Spleen (tissue), 11 donors: Measurements from ENCODE around the gene ESF1. TPM values are rescaled to one million over a fixed set of nuclear protein-coding genes. Genes with fewer than 3 reads are reported as not detected.

Experiments used
- DNase-seq: peaks from one replicate; pipeline ENCODE4 v3.0.0-alpha.2; 2020
- H3K27ac ChIP-seq, 8 donors: fragments of 200-600 bp; sonication (generic) in 7 of 8; 1 replicate in 4 of 8; 2 replicates in 4 of 8; pipeline versions ENCODE4 v1.5.0 to v1.8.0; 2016 to 2021; ENCODE audit warnings: inconsistent platforms in 4 of 8, mild to moderate bottlenecking in 4 of 8, moderate library complexity in 1 of 8
- H3K27me3 ChIP-seq, 7 donors: fragments of 200-600 bp; sonication (generic) in 6 of 7; replicated peaks in 1 of 7; 1 replicate in 4 of 7; 2 replicates in 3 of 7; pipeline versions ENCODE4 v1.5.0 to v1.8.0; 2016 to 2021; ENCODE audit warnings: inconsistent platforms in 3 of 7, mild to moderate bottlenecking in 1 of 7
- H3K36me3 ChIP-seq, 6 donors: fragments of 200-600 bp; sonication (generic) in 5 of 6; 1 replicate in 4 of 6; 2 replicates in 2 of 6; pipeline versions ENCODE4 v1.5.0 to v1.8.0; 2016 to 2021; ENCODE audit warnings: inconsistent platforms in 2 of 6
- H3K4me1 ChIP-seq, 6 donors: fragments of 200-600 bp; sonication (generic) in 5 of 6; 1 replicate in 3 of 6; 2 replicates in 3 of 6; pipeline versions ENCODE4 v1.5.0 to v1.8.0; 2016 to 2021; ENCODE audit warnings: inconsistent platforms in 3 of 6
- H3K4me3 ChIP-seq, 8 donors: fragments of 200-600 bp; sonication (generic) in 7 of 8; 1 replicate in 4 of 8; 2 replicates in 4 of 8; pipeline versions ENCODE4 v1.5.0 to v1.8.0; 2016 to 2021; ENCODE audit warnings: inconsistent platforms in 4 of 8, mild to moderate bottlenecking in 4 of 8, moderate library complexity in 2 of 8
- H3K9me3 ChIP-seq, 8 donors: fragments of 200-600 bp; sonication (generic) in 7 of 8; 1 replicate in 4 of 8; 2 replicates in 4 of 8; pipeline versions ENCODE4 v1.5.0 to v1.8.0; 2016 to 2021; ENCODE audit warnings: inconsistent platforms in 4 of 8
- POLR2A ChIP-seq, 3 donors: fragments of 450-650 bp; IDR thresholded peaks; one replicate each; pipeline ENCODE4 v1.5.1; 2017; ENCODE audit warnings: antibody characterized with exemption in 3 of 3, mild to moderate bottlenecking in 1 of 3
- POLR2AphosphoS5 ChIP-seq, 3 donors: sonication (generic); formaldehyde crosslinking; IDR thresholded peaks; one replicate each; pipeline ENCODE4 v1.5.1; 2017; ENCODE audit warnings: antibody characterized with exemption in 3 of 3
- WGBS, 5 donors: extraction: QIAGEN DNeasy Blood & Tissue Kit in 3 of 5; methylation state at CpG; one replicate each; pipeline versions ENCODE4 v1.1.5 to v1.1.7; 2013 to 2018; 5-methylcytosine and 5-hydroxymethylcytosine counted together
- intact Hi-C: fragments of 100-400 bp; cut with DNase I; formaldehyde crosslinking; loops from one replicate; pipeline ENCODE4 v1.15.0; 2023; ENCODE audit warnings: low total_unique reads
- polyA plus RNA-seq, 3 donors: library from polyadenylated mRNA; stranded (reverse); fragments of 200-250 nt; gene quantifications; one replicate each; pipeline ENCODE4 v1.2.1, GENCODE V29; 2013
- total RNA-seq, 7 donors: library from RNA; depleted of rRNA in 3 of 7; stranded (reverse); fragments of >200 nt in 3 of 7; fragmentation: NEBNext Ultra II Directional in 4 of 7; extraction: Animal tissue kit (Norgen Biotek cat#: 25700) in 4 of 7; gene quantifications; one replicate each; pipeline versions ENCODE4 v1.1.0 to v1.2.1, GENCODE V29; 2016 to 2021
- TF ChIP-seq, protein P1 (sequence below), 11 experiments: fragments of 200-600 bp in 7 of 11; fragments of 450-650 bp in 4 of 11; sonication (generic) in 4 of 11; IDR thresholded peaks in 8 of 11; conservative IDR thresholded peaks in 3 of 11; 1 replicate in 7 of 11; 2 replicates in 4 of 11; pipeline versions ENCODE4 v1.4.0 to v1.8.0; 2016 to 2021; ENCODE audit warnings: antibody characterized with exemption in 11 of 11, inconsistent platforms in 4 of 11, mild to moderate bottlenecking in 1 of 11
- donor health status: healthy with polysubstance abuse.
- donor health status: DM: no; HTN: no; CAD: no; lungs with moderate emphysema.
- donor health status: DM: no; HTN: no; CAD: no.
- donor health status: Bipolar disorder and iron deficiency.
- donor health status: healthy.
- donor health status: DM: no; HTN: no; CAD: no.
- donor health status: DM: yes; HTN: yes; CAD: no.

Gene ESF1
- total and polyA plus RNA-seq, 10 donors, result 6.9 to 15.6 (median 13.1) TPM

DNA sequence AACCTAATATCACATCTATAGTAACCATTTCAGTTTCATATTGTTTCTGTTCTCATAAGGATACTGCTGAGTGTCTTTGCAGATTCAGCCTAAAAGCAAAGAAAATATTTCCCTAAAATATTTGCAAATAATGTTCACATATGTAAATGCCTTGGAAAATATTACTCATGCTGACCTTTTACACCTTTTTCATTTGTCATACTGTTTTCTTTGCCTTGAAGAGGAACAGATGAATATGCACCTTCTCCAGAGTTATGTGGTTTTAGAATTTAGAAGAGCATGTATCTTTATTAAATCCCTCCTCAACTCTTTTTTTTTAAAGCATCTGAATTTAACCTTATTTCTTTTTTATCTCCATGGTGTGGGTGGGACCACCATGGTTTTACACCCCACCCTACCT, 32.6 kb upstream of the ESF1 start:
- no peak overlapping the region for H3K27ac ChIP-seq
- no peak for DNase-seq
- peaks cover 4 to 72% (median 60%) of the 10 kb centered on the region in 6 donors for H3K36me3 ChIP-seq
- TF ChIP-seq POLR2A (IDR thresholded peaks at IDR 0.05), result no peak
- TF ChIP-seq POLR2AphosphoS5 (IDR thresholded peaks at IDR 0.05), result no peak
- TF ChIP-seq, protein P1, sequence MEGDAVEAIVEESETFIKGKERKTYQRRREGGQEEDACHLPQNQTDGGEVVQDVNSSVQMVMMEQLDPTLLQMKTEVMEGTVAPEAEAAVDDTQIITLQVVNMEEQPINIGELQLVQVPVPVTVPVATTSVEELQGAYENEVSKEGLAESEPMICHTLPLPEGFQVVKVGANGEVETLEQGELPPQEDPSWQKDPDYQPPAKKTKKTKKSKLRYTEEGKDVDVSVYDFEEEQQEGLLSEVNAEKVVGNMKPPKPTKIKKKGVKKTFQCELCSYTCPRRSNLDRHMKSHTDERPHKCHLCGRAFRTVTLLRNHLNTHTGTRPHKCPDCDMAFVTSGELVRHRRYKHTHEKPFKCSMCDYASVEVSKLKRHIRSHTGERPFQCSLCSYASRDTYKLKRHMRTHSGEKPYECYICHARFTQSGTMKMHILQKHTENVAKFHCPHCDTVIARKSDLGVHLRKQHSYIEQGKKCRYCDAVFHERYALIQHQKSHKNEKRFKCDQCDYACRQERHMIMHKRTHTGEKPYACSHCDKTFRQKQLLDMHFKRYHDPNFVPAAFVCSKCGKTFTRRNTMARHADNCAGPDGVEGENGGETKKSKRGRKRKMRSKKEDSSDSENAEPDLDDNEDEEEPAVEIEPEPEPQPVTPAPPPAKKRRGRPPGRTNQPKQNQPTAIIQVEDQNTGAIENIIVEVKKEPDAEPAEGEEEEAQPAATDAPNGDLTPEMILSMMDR (IDR thresholded peaks at IDR 0.05 in 8 of 11, conservative IDR thresholded peaks at IDR 0.05 in 3 of 11), result no peak
- H3K4me1 ChIP-seq, result no peaks in the 10 kb centered on the region
- H3K9me3 ChIP-seq, result peaks cover 0 to 4% (median 0%) of the 10 kb centered on the region in 8 donors
- H3K27me3 ChIP-seq, result no peaks in the 10 kb centered on the region
- intact Hi-C loops, result loop anchor here (5.0 kb wide), 1 partner anchor 240 kb away; no protein-coding TSS in a partner anchor
- H3K4me3 ChIP-seq, result no peak overlapping the region

GRCh38 chr20:13816757-13817156, 32.0 kb upstream of the ESF1 start:
- intact Hi-C loops, result loop anchor here (5.0 kb wide), 1 partner anchor 241 kb away; no protein-coding TSS in a partner anchor
- Histone ChIP-seq H3K4me3 (no peak overlapping the region), H3K27ac (no peak overlapping the region), H3K9me3 (peaks cover 0 to 4% (median 0%) of the 10 kb centered on the region in 8 donors), H3K27me3 (no peaks in the 10 kb centered on the region), H3K4me1 (no peaks in the 10 kb centered on the region), H3K36me3 (peaks cover 4 to 78% (median 65%) of the 10 kb centered on the region in 6 donors)
- TF ChIP-seq POLR2A (IDR thresholded peaks at IDR 0.05), result no peak
- TF ChIP-seq POLR2AphosphoS5 (IDR thresholded peaks at IDR 0.05), result no peak
- TF ChIP-seq, protein P1 (IDR thresholded peaks at IDR 0.05 in 8 of 11, conservative IDR thresholded peaks at IDR 0.05 in 3 of 11), result no peak
- DNase-seq, result no peak
- 87 to 92% (median 90%) methylated on average over 3 of the region's 3 CpGs for WGBS, 5 donors

GRCh38 chr20:13814672-13815071, 30.0 kb upstream of the ESF1 start:
- DNase-seq, result no peak
- no peak overlapping the region for H3K4me3 ChIP-seq
- H3K4me1 ChIP-seq, result no peaks in the 10 kb centered on the region
- no peaks in the 10 kb centered on the region for H3K27me3 ChIP-seq
- intact Hi-C loops, result loop anchor here (5.0 kb wide), 1 partner anchor 243 kb away; no protein-coding TSS in a partner anchor
- TF ChIP-seq POLR2A (IDR thresholded peaks at IDR 0.05), result no peak
- TF ChIP-seq, protein P1 (IDR thresholded peaks at IDR 0.05 in 8 of 11, conservative IDR thresholded peaks at IDR 0.05 in 3 of 11), result no peak
- TF ChIP-seq POLR2AphosphoS5 (IDR thresholded peaks at IDR 0.05), result no peak
- WGBS, 5 donors, result 94 to 97% (median 96%) methylated on average over 4 of the region's 4 CpGs
- H3K36me3 ChIP-seq, result peaks cover 4 to 94% (median 86%) of the 10 kb centered on the region in 6 donors
- H3K9me3 ChIP-seq, result no peaks in the 10 kb centered on the region
- no peak overlapping the region for H3K27ac ChIP-seq

- WGBS, 5 donors, result 54 to 89% (median 77%) methylated on average over 3 of the region's 3 CpGs
- TF ChIP-seq, protein P1 (IDR thresholded peaks at IDR 0.05 in 8 of 11, conservative IDR thresholded peaks at IDR 0.05 in 3 of 11), result no peak
- TF ChIP-seq POLR2AphosphoS5 (IDR thresholded peaks at IDR 0.05) (no peak), POLR2A (IDR thresholded peaks at IDR 0.05) (no peak)
- H3K36me3 ChIP-seq, result peaks cover 4 to 100% (median 93%) of the 10 kb centered on the region in 6 donors
- H3K4me3 ChIP-seq, result no peak overlapping the region
- no peaks in the 10 kb centered on the region for H3K9me3 ChIP-seq
- intact Hi-C loops, result no loop called here
- H3K27ac ChIP-seq, result no peak overlapping the region
- H3K4me1 ChIP-seq, result no peaks in the 10 kb centered on the region
- H3K27me3 ChIP-seq, result no peaks in the 10 kb centered on the region
- DNase-seq, result no peak
These were observed 29.2 kb upstream of the ESF1 start for GRCh38 chr20:13813910-13814309.
